GM18511 (cell line): Measurements from ENCODE around the gene CCNDBP1.
"Not testable (repeated sequence)": the region's sequence is repeated elsewhere in the genome, so short reads cannot be mapped to it uniquely, and the experiment has no call there.

ENCODE experiments used
- ATAC-seq: cut with Tn5 transposase; IDR thresholded peaks from one replicate; pipeline ENCODE4 v1.9.1; 2021; ENCODE audit warnings: mild to moderate bottlenecking, moderate library complexity; ENCODE audit not compliant: unreplicated experiment

CCNDBP1 gene

DNA sequence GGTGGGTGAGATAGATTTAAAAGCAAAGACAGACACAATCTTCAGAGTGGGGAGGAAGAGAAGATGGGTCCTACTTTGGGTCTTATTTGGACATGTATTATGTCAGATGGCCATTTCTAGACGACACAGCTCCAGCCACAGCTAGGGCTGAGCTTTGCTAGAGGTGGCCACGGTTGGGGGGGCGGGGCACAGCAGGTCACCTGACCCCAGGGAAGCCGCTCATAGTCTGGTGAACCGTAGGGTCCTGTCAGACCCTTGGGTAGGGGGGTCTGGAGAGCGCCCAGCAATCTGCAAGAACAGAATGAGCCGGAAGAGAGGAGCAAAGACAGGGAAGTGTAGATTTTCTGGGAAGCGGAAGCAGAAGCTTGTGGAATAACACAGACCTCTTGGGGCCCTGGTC is 29.0 kb downstream of the CCNDBP1 start:
- no peak for ATAC-seq

DNA sequence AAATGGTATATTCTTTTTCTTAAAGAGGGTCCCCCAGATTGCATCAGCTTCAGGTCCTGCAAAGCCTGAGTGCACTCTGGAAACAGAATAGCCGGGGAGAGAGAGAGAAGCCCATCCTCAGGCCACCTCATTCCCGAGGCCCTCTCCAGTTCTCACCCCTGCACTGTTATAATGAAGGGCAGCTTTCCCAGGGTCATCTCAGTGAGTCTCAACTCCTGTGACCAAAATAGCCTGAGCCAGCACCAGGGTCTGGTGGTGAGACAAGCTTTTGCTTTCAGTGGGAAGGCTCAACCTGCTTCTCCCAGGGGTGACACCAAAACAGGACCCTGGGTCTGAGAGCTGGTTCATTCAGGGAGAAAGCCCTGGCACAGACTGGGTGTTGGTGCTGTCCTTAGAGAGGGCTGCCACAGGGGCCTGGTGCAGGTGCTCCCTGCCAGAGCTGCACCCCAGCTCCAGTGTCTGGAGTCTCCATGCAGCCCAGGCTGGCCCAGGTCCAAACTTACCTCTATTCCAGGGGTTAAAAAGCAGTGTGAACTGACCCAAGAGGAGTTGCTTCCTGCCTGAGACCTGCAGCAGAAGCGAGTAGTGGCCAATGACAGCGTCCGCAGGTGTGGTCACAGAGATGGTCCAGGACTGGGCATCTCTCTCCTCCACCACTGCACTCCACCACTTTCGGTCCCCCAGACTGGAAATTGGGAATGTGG is 29.5 kb downstream of the CCNDBP1 start:
- ATAC-seq, result no peak

GRCh38 chr15:43215961-43216360 is 30.8 kb downstream of the CCNDBP1 start:
- ATAC-seq, result no peak

GRCh38 chr15:43218908-43219706 is 33.9 kb downstream of the CCNDBP1 start:
- no peak for ATAC-seq

GRCh38 chr15:43219929-43220928 is 35.0 kb downstream of the CCNDBP1 start:
- ATAC-seq, result no peak

GRCh38 chr15:43220991-43221403 is 35.8 kb downstream of the CCNDBP1 start, which contains the start of gene EPB42:
Gene EPB42, minus strand, starts transcription at chr15:43221018. Its CDS starts 193 bp downstream, at chr15:43220825.
- no peak for ATAC-seq

GRCh38 chr15:43221422-43221821 is 36.2 kb downstream of the CCNDBP1 start:
- no peak for ATAC-seq

- ATAC-seq, result no peak
Observed at GRCh38 chr15:43225201-43225949, 40.2 kb downstream of the CCNDBP1 start.

GRCh38 chr15:43225950-43226255 is 40.7 kb downstream of the CCNDBP1 start:
- ATAC-seq, result not testable (repeated sequence)

GRCh38 chr15:43226436-43227305 is 41.5 kb downstream of the CCNDBP1 start:
- no peak for ATAC-seq

DNA sequence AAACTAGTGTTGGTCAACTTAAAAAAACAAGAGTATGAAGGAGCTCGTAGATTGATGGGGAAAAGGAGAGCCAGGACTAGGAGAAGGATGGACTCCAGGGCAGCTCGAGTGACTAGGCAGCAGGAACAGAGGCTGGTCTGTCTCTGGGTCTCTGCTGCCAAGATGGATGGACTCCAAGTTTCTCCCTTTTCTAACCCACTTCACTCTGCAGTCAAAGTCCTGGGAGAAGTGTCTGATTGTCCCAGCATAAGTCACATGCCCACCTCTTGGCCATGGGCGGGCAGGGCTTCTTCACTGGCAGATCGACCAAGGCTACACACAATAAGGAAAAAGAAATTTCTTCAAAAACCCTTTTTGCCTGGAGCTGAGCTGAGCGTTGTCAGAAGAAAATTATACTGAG is 44.8 kb downstream of the CCNDBP1 start:
- no peak for ATAC-seq

GRCh38 chr15:43230640-43231115 is 45.5 kb downstream of the CCNDBP1 start:
- ATAC-seq, result no peak

- ATAC-seq, result no peak
Observed at GRCh38 chr15:43232289-43232874, 47.2 kb downstream of the CCNDBP1 start.

- no peak for ATAC-seq
Observed at GRCh38 chr15:43235536-43235935, 50.3 kb downstream of the CCNDBP1 start.

- ATAC-seq, result no peak
Observed at GRCh38 chr15:43237842-43238470, 52.8 kb downstream of the CCNDBP1 start.

DNA sequence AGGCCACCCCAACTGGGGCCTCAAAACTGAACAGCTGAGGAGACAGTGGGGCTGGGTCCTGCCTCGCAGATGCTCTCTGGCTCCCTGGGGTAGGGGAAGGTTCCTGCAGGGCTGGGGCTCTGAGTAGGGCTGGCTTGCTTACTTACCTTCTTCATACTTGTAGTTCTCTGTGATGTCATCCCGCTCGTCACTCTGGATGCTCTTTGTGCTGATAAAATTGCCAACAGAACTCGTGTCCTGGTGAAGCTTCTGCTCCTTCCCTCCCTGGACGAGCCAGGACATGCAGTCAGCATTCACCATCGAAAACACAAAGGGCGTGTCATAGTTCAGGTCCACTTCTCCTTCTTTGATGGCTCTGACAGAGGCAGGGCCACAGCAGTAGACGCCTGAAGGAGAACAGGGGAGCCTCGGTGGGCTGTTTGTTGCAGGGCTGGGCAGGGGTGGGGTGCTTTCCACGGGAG is 53.5 kb downstream of the CCNDBP1 start:
- ATAC-seq, result no peak

DNA sequence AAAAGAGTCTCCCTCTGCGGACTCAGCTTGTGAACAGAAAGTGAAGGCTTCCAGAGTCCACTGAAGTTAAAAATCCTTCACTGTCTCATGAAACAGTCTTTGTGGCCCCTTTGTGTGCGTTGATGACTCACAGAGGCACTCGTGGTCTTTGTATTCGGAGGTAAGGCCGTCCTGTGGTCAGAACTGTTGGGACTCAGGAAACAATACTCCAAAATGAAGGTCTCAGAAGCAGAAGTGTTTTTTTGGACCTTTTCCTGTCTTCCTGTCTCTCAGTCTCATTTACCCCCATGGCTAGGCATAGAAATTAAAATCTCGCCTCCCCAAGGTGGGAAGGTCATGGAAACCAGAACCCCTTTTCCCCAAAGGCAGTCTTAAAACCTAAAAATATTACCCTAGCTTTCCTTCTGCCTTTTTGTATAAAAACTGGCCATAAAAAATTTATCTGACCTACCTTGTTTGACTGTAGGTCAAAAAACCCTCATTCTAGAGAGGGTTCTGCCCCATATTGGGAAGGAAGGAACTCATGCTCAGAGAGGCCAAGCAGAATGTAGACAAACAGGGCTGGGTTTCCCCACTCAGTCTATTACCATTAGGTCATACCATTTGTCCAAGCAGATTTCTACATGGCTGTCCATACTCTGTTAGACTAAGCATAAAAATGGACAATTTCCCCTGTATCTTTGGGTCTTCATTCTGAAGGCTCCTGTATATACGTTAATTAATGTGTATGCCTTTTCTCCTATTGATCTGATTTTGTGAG is 54.7 kb downstream of the CCNDBP1 start:
- ATAC-seq, result no peak

GRCh38 chr15:43241100-43241499 is 55.9 kb downstream of the CCNDBP1 start:
- no peak for ATAC-seq
